AG04449 (cell line): ENCODE results near the gene CNEP1R1.

Source experiments
- CTCF ChIA-PET: fragments of 350-600 bp; formaldehyde crosslinking; extraction: SDS; loops from one replicate; lab custom pipeline; 2021; ENCODE audit warnings: antibody characterized with exemption; lab: Yijun Ruan, JAX
- POLR2A ChIA-PET: fragments of 400-600, 350-600 bp; formaldehyde crosslinking; extraction: SDS; loops from one replicate; lab custom pipeline; 2020; ENCODE audit warnings: antibody characterized with exemption, inconsistent platforms; lab: Yijun Ruan, JAX
- DNase-seq: peaks from one replicate; pipeline ENCODE4 v3.0.0-alpha.2; 2010; ENCODE audit warnings: low read depth, low spot score
- H3K4me3 ChIP-seq: 2 replicates; pipeline ENCODE4 v1.5.1; 2011; ENCODE audit warnings: low read depth, mild to moderate bottlenecking, control low read depth, low read length
- CTCF ChIP-seq: IDR thresholded peaks from one replicate; pipeline ENCODE4 v1.5.1; 2011; ENCODE audit warnings: mild to moderate bottlenecking, moderate library complexity, low read length, control low read depth, inconsistent platforms; ENCODE audit not compliant: insufficient read depth; ENCODE audit errors: missing control alignments

CNEP1R1 gene

GRCh38 chr16:50059111-50059510 is 34.1 kb downstream of the CNEP1R1 start:
- no peak overlapping the region for H3K4me3 ChIP-seq
- POLR2A ChIA-PET, result no interaction called here
- no peak for DNase-seq
- CTCF ChIA-PET, result interaction anchor here (0.7 kb wide), 1 partner anchor 11 kb away, joined by 3 read pairs; no protein-coding TSS in a partner anchor
- TF ChIP-seq CTCF, result no peak

GRCh38 chr16:50059669-50060068 is 34.6 kb downstream of the CNEP1R1 start:
- CTCF ChIA-PET, result interaction anchor here (0.7 kb wide), 1 partner anchor 10 kb away, joined by 3 read pairs; no protein-coding TSS in a partner anchor
- H3K4me3 ChIP-seq, result no peak overlapping the region
- POLR2A ChIA-PET, result no interaction called here
- DNase-seq, result no peak
- TF ChIP-seq CTCF, result no peak

- POLR2A ChIA-PET, result no interaction called here
- H3K4me3 ChIP-seq, result no peak overlapping the region
- no peak for TF ChIP-seq CTCF
- no peak for DNase-seq
- CTCF ChIA-PET, result interaction anchor here (0.6 to 1.7 kb wide), 4 partner anchors 24 to 604 kb away, joined by 3 to 7 read pairs (median 4); partner anchors contain the start of gene CNEP1R1
Observed at GRCh38 chr16:50061326-50061725, 36.3 kb downstream of the CNEP1R1 start.

- no peak for DNase-seq
- POLR2A ChIA-PET, result interaction anchor here (0.8 to 1.3 kb wide), 2 partner anchors 13 to 132 kb away, joined by 3 to 4 read pairs; no protein-coding TSS in a partner anchor
- no peak for TF ChIP-seq CTCF
- H3K4me3 ChIP-seq, result peak overlapping the region; percentile 49
- CTCF ChIA-PET, result interaction anchor here (4.8 to 6.1 kb wide), 2 partner anchors 40 to 145 kb away, joined by 34 to 180 read pairs; partner anchors contain the start of gene CNEP1R1
Observed at GRCh38 chr16:50065241-50065623, 40.2 kb downstream of the CNEP1R1 start.

GRCh38 chr16:50065624-50066481 is 40.8 kb downstream of the CNEP1R1 start, which contains the start of gene HEATR3:
Gene HEATR3, plus strand, starts transcription at chr16:50065970. Its CDS starts 162 bp downstream, at chr16:50066132.
- no peak for TF ChIP-seq CTCF
- peak; percentile 53 for DNase-seq
- ChIA-PET CTCF (interaction anchor here (0.5 to 6.1 kb wide), 9 partner anchors 11 to 741 kb away, joined by 3 to 180 read pairs (median 33); partner anchors contain the start of gene CNEP1R1), POLR2A (interaction anchor here (0.8 to 1.3 kb wide), 4 partner anchors 12 to 131 kb away, joined by 3 to 4 read pairs (median 4); partner anchors contain the start of gene CNEP1R1)
- peak within 1 kb of the TSS; percentile 100 for H3K4me3 ChIP-seq
